Glutamatergic neuron (in vitro differentiated cells): Measurements from ENCODE around the gene FBXW8. TPM values are rescaled to one million over a fixed set of nuclear protein-coding genes. Genes with fewer than 3 reads are reported as not detected.

Experiments
- DNase-seq: peaks from one replicate; pipeline ENCODE4 v3.0.0; 2022
- H3K27ac Mint-ChIP-seq: one replicate; pipeline ENCODE4 v1.8.0; 2020; ENCODE audit warnings: mild to moderate bottlenecking, mixed read lengths, inconsistent platforms; ENCODE audit not compliant: unreplicated experiment
- H3K27me3 Mint-ChIP-seq: one replicate; pipeline ENCODE4 v1.8.0; 2020; ENCODE audit warnings: mild to moderate bottlenecking, moderate library complexity, mixed read lengths, inconsistent platforms; ENCODE audit not compliant: unreplicated experiment
- H3K36me3 Mint-ChIP-seq: one replicate; pipeline ENCODE4 v1.8.0; 2020; ENCODE audit warnings: mild to moderate bottlenecking, mixed read lengths, inconsistent platforms; ENCODE audit not compliant: unreplicated experiment
- H3K4me1 Mint-ChIP-seq: one replicate; pipeline ENCODE4 v1.8.0; 2020; ENCODE audit warnings: mild to moderate bottlenecking, low read depth, mixed read lengths, inconsistent platforms; ENCODE audit not compliant: unreplicated experiment
- H3K4me3 Mint-ChIP-seq: one replicate; pipeline ENCODE4 v1.8.0; 2020; ENCODE audit warnings: mild to moderate bottlenecking, mixed read lengths, inconsistent platforms; ENCODE audit not compliant: unreplicated experiment
- H3K9me3 Mint-ChIP-seq: one replicate; pipeline ENCODE4 v1.8.0; 2020; ENCODE audit warnings: mild to moderate bottlenecking, moderate library complexity, mixed read lengths, inconsistent platforms; ENCODE audit not compliant: unreplicated experiment
- total RNA-seq: library from RNA; stranded (reverse); fragmentation: NEBNext Ultra II Directional; extraction: Animal tissue kit (Norgen Biotek cat#: 25700); gene quantifications from one replicate; pipeline ENCODE4 v1.2.1, GENCODE V29; 2021; ENCODE audit not compliant: unreplicated experiment
- TF ChIP-seq, protein P1 (sequence below): fragments of 200-600 bp; sonication (generic); IDR thresholded peaks from one replicate; pipeline ENCODE4 v1.5.0; 2021; ENCODE audit not compliant: partially characterized antibody, unreplicated experiment

The FBXW8 gene
- total RNA-seq, 1 donor from 2014 or later, result 16.2 TPM

DNA sequence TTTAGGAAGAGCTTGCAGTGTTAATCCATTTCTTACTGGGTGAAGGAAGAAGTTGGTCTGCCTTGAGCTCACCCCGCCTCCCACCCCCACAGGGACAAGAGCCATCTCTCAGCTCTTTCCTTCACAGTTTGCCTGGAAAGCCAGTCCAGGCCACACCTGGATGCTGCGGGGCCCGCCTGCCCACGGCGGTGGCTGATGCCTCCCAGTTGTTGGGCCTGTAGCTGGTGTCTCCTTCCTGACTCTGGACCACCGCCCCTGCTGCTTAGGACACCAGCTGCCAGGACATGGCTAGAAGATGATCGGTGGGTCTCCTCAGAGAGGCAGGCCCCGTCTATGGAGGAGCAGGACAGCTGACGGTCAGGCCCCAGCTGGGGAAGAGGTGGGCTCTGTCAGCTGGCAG, 95.6 kb downstream of the FBXW8 start:
- H3K4me1 Mint-ChIP-seq, result peaks cover 14% of the 10 kb centered on the region
- H3K4me3 Mint-ChIP-seq, result no peak overlapping the region
- DNase-seq, result no peak
- H3K27ac Mint-ChIP-seq, result no peak overlapping the region
- peaks cover 9% of the 10 kb centered on the region for H3K36me3 Mint-ChIP-seq
- H3K27me3 Mint-ChIP-seq, result peaks cover 2% of the 10 kb centered on the region
- TF ChIP-seq, protein P1, sequence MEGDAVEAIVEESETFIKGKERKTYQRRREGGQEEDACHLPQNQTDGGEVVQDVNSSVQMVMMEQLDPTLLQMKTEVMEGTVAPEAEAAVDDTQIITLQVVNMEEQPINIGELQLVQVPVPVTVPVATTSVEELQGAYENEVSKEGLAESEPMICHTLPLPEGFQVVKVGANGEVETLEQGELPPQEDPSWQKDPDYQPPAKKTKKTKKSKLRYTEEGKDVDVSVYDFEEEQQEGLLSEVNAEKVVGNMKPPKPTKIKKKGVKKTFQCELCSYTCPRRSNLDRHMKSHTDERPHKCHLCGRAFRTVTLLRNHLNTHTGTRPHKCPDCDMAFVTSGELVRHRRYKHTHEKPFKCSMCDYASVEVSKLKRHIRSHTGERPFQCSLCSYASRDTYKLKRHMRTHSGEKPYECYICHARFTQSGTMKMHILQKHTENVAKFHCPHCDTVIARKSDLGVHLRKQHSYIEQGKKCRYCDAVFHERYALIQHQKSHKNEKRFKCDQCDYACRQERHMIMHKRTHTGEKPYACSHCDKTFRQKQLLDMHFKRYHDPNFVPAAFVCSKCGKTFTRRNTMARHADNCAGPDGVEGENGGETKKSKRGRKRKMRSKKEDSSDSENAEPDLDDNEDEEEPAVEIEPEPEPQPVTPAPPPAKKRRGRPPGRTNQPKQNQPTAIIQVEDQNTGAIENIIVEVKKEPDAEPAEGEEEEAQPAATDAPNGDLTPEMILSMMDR, result no peak
- no peaks in the 10 kb centered on the region for H3K9me3 Mint-ChIP-seq

DNA sequence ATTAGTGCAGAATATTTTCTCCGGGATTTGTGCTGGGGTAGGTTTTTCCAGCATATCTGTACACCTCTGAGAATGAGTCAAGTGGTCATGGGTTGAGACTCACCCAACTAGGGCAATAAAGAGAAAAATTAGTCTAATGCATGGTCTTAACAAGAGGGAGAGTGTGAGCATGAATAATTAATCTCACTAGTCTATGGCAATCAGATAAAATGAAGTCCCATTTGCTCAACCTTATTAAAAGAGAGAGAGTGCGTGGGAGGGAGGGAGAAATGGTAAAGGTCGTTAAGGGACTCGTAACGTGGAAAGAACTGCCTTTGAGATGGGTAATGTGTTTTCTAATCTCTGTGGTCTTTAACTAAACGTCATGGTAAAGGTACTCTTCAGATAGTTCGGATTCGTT, 96.8 kb downstream of the FBXW8 start:
- TF ChIP-seq, protein P1, result no peak
- no peak for DNase-seq
- no peak overlapping the region for H3K27ac Mint-ChIP-seq
- H3K27me3 Mint-ChIP-seq, result peaks cover 2% of the 10 kb centered on the region
- peaks cover 9% of the 10 kb centered on the region for H3K36me3 Mint-ChIP-seq
- no peaks in the 10 kb centered on the region for H3K9me3 Mint-ChIP-seq
- peaks cover 14% of the 10 kb centered on the region for H3K4me1 Mint-ChIP-seq
- H3K4me3 Mint-ChIP-seq, result no peak overlapping the region

DNA sequence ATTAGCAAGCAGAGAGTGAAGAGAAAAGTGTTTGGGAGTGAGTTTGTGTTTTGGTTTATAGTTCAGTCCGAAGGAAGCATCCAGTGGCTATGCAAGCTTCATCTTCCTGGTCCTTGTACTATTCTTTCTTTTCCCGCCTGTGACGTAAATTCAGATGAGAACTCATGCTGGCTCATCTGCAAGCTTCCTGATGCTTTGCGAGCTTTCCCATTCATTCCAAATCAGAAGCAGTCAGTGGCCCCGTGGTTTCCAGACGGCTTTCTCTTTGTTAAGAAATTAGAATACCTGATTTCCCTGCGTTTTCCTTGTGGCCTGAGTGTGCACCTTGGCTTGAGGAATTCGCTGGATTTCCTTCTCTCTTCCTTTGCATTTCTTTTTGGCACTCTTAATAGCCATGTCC, 99.0 kb downstream of the FBXW8 start:
- H3K4me1 Mint-ChIP-seq, result peaks cover 14% of the 10 kb centered on the region

DNA sequence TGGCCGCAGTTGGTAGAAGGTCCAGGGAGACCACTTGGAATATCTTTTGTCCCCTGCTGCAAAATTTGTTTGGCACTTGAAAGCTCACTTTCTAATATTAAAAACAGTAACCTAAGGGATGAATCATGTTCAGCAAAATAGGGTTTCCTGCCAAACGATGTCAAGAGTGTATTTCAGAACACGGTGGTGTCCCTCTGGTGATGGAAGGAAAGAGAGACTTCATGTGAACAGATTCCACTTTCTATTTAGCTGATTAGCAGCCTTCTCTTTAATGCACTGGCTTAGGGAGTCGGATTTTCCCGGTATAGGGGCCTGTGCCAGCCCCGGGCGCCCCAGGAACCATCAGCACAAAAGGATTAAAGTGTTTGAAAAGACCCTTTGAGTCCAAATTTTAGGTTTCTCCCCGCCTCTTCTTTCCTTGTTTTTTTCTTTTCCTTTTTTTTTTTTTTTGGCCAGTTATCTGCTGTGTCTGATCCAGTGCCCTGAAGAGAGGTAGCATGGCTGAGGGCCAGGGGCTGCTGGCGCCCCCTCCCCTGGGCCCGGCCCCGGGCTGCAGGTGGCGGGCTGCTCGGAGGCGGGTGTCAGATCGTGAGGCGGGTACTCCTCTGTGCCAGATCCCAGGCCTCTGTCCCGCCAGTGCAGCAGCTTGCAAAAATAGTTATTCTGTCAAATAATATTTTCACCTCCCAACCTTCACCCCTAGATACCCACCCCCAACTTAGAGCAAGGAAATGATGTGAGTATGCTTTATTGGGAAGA, 100.1 kb downstream of the FBXW8 start:
- no peak for DNase-seq
- Mint-ChIP-seq H3K27ac (no peak overlapping the region), H3K36me3 (peaks cover 14% of the 10 kb centered on the region), H3K4me1 (peaks cover 14% of the 10 kb centered on the region), H3K9me3 (no peaks in the 10 kb centered on the region), H3K27me3 (peaks cover 2% of the 10 kb centered on the region), H3K4me3 (no peak overlapping the region)
- TF ChIP-seq, protein P1, result no peak

More for the DNA sequence above, 99.0 kb downstream of the FBXW8 start:
- Mint-ChIP-seq H3K9me3 (no peaks in the 10 kb centered on the region), H3K36me3 (peaks cover 15% of the 10 kb centered on the region), H3K4me3 (no peak overlapping the region), H3K27ac (no peak overlapping the region), H3K27me3 (peaks cover 2% of the 10 kb centered on the region)
- TF ChIP-seq, protein P1, result no peak
- DNase-seq, result no peak
